Measurements from ENCODE around the gene MTX1. TPM values are rescaled to one million over a fixed set of nuclear protein-coding genes. Genes with fewer than 3 reads are reported as not detected.

Gene MTX1
- total and polyA plus RNA-seq, 9 of the 15 experiments (the other 6 are each of a cell fraction or from before 2014, with no cell fraction given) = 29.1 to 98.4 (median 66.9) TPM

- Histone ChIP-seq H3K27ac (ENCODE audit: extremely low read depth, low read depth, low read length) (peak overlapping the region; percentile 60; the same call in 1 of the 3 replicates), H3K4me2 (ENCODE audit: insufficient read depth, low read length) (peak overlapping the region; percentile 51), H3K36me3 (ENCODE audit: control insufficient read depth, insufficient read depth, low read length) (peaks cover 28% of the 10 kb centered on the region; the same call in 2 of the 3 replicates), H2AFZ (ENCODE audit: low read depth, low read length) (peak overlapping the region; percentile 69), H3K9me1 (ENCODE audit: control insufficient read depth, insufficient read depth, low read length) (no peaks in the 10 kb centered on the region), H3K4me3 (no peak overlapping the region), H3K27me3 (ENCODE audit: control insufficient read depth in 2 of 2, insufficient read depth in 2 of 2, low read length in 2 of 2) (no peaks in the 10 kb centered on the region), H3K9me3 (replicated peaks; ENCODE audit: control insufficient read depth, insufficient read depth, low read depth, low read length) (no peaks in the 10 kb centered on the region), H4K20me1 (replicated peaks; ENCODE audit: control insufficient read depth, insufficient read depth, low read length) (no peaks in the 10 kb centered on the region), H3K9ac (ENCODE audit: insufficient read depth in 1 of 2, low read depth in 2 of 2, low read length in 2 of 2) (peak overlapping the region; percentile 40 to 87; a peak in 3 of 4 replicates), H3K4me1 (replicated peaks in 1 of 2; ENCODE audit: control insufficient read depth in 2 of 2, insufficient read depth in 2 of 2, low read length in 2 of 2) (peaks cover 26 to 48% of the 10 kb centered on the region in 2 experiments), H3K79me2 (ENCODE audit: control insufficient read depth, insufficient read depth, low read length) (peaks cover 18% of the 10 kb centered on the region)
- 85% methylated on average over 9 of the region's 28 CpGs for WGBS (ENCODE audit: insufficient coverage, low coverage, missing lambda C conversion rate)
- ATAC-seq (peak; percentile 1; the same call in 1 of the 3 replicates), DNase-seq (ENCODE audit: extremely low read depth in 1 of 4, low spot score in 3 of 4) (peak in 1 of 4 experiments; percentile 31), FAIRE-seq (no peak)
- intact Hi-C loops (cut with micrococcal nuclease) = loop anchor here (1.0 to 10.0 kb wide), 4 partner anchors 58 to 342 kb away; partner anchors contain the start of gene FDPS
- no peak for TF ChIP-seq FOXP1 (CRISPR knock-in tag; IDR thresholded peaks at IDR 0.05)
- TF ChIP-seq, protein P1, sequence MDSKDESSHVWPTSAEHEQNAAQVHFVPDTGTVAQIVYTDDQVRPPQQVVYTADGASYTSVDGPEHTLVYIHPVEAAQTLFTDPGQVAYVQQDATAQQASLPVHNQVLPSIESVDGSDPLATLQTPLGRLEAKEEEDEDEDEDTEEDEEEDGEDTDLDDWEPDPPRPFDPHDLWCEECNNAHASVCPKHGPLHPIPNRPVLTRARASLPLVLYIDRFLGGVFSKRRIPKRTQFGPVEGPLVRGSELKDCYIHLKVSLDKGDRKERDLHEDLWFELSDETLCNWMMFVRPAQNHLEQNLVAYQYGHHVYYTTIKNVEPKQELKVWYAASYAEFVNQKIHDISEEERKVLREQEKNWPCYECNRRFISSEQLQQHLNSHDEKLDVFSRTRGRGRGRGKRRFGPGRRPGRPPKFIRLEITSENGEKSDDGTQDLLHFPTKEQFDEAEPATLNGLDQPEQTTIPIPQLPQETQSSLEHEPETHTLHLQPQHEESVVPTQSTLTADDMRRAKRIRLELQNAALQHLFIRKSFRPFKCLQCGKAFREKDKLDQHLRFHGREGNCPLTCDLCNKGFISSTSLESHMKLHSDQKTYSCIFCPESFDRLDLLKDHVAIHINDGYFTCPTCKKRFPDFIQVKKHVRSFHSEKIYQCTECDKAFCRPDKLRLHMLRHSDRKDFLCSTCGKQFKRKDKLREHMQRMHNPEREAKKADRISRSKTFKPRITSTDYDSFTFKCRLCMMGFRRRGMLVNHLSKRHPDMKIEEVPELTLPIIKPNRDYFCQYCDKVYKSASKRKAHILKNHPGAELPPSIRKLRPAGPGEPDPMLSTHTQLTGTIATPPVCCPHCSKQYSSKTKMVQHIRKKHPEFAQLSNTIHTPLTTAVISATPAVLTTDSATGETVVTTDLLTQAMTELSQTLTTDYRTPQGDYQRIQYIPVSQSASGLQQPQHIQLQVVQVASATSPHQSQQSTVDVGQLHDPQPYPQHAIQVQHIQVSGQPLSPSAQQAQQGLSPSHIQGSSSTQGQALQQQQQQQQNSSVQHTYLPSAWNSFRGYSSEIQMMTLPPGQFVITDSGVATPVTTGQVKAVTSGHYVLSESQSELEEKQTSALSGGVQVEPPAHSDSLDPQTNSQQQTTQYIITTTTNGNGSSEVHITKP (IDR thresholded peaks at IDR 0.05; ENCODE audit: partially characterized antibody) = no peak
- TF ChIP-seq MYBL2 (IDR thresholded peaks at IDR 0.05; ENCODE audit: low read depth) = no peak
- TF ChIP-seq MYBL2 (CRISPR knock-in tag; IDR thresholded peaks at IDR 0.05; ENCODE audit: borderline replicate concordance) = no peak
- TF ChIP-seq HNRNPL (IDR thresholded peaks at IDR 0.05; ENCODE audit: low read depth, low read length) = 0 out of 2 replicates have a peak, but pooled peaks have one; percentile 24
- POLR2A ChIA-PET = interaction anchor here (0.6 to 3.4 kb wide), 7 partner anchors 11 to 943 kb away, joined by 3 to 30 read pairs (median 4); partner anchors contain the start of genes RUSC1 and SCAMP3
- CTCF ChIA-PET (ENCODE audit: low intra/inter-chr PET ratio) = interaction anchor here (0.9 to 3.5 kb wide), 6 partner anchors 56 to 462 kb away, joined by 4 to 38 read pairs (median 14); partner anchors contain the start of gene FDPS
- no TSS peak for BruUV-seq (replicated peaks)
- in situ Hi-C loops (cut with MboI) = loop anchor here (10.0 kb wide), 1 partner anchor 345 kb away; no protein-coding TSS in a partner anchor
Measured at GRCh38 chr1:155250246-155250632, 41.7 kb downstream of the MTX1 start.

Data from K562 (cell line).